Choroid plexus epithelial cell (primary cell): Measurements from ENCODE around the gene FCGR3A.
A peak's percentile ranks its signal among the peaks of the same experiment; 100 is the strongest.
"Not testable (repeated sequence)": the region's sequence is repeated elsewhere in the genome, so short reads cannot be mapped to it uniquely, and the experiment has no call there.

Experiments
- DNase-seq: peaks from one replicate; pipeline ENCODE4 v3.0.0-alpha.2; 2010; ENCODE audit warnings: low read depth
- H3K4me3 ChIP-seq: 2 replicates; pipeline ENCODE4 v1.5.1; 2011; ENCODE audit warnings: low read depth, mild to moderate bottlenecking, control low read depth, low read length, moderate library complexity
- TF ChIP-seq, protein P1 (sequence below): conservative IDR thresholded peaks from 2 replicates; pipeline ENCODE4 v1.5.1; 2011; ENCODE audit warnings: low read depth, mild to moderate bottlenecking, control low read depth, inconsistent platforms, low read length, moderate library complexity

Gene FCGR3A

DNA sequence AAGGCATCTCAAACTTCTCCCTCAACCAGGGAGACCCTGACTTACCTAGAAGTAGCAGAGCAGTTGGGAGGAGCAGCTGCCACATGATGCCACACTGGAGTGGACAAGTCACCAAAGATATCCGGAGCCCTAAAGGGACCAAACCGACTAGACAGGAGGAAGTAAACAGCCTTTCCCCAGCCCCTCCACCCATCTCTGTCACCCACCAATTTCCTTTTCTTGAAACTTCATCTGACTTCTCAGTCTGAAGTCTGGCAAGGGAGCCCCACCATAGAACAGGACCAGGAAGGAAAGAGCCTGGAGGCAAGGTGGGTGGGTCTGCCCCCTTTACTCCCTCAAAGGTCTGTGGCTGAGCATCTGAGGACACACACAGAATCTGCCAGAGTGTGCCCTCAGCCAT is at the start of gene FCGR3A:
FCGR3A (minus strand) TSS at position 167 of the 400 bp plus-strand sequence; CDS start at position 85, 82 bp downstream.
- DNase-seq = no peak
- no peak within 1 kb of the TSS for H3K4me3 ChIP-seq
- TF ChIP-seq, protein P1, sequence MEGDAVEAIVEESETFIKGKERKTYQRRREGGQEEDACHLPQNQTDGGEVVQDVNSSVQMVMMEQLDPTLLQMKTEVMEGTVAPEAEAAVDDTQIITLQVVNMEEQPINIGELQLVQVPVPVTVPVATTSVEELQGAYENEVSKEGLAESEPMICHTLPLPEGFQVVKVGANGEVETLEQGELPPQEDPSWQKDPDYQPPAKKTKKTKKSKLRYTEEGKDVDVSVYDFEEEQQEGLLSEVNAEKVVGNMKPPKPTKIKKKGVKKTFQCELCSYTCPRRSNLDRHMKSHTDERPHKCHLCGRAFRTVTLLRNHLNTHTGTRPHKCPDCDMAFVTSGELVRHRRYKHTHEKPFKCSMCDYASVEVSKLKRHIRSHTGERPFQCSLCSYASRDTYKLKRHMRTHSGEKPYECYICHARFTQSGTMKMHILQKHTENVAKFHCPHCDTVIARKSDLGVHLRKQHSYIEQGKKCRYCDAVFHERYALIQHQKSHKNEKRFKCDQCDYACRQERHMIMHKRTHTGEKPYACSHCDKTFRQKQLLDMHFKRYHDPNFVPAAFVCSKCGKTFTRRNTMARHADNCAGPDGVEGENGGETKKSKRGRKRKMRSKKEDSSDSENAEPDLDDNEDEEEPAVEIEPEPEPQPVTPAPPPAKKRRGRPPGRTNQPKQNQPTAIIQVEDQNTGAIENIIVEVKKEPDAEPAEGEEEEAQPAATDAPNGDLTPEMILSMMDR = no peak

DNA sequence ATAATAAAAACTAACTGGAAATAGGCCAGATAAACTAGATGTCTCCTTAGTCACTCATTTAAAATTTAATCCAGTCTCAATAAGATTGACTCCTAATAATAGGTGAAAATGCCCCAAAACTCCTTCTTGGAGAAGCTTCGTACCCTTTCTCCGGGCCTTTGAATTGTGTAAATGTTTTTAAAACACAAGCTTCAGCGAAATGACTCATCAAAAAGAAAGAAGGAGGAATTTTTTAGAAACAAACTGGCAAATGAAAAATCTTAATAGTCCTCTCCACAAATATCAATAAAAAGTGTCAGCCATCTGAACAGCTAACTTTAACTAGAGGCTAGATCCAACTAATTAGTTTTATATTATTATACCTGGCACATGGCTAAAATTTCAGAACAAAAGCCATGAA is 47.5 kb upstream of the FCGR3A start:
- DNase-seq, H3K4me3 ChIP-seq: not testable (repeated sequence)

DNA sequence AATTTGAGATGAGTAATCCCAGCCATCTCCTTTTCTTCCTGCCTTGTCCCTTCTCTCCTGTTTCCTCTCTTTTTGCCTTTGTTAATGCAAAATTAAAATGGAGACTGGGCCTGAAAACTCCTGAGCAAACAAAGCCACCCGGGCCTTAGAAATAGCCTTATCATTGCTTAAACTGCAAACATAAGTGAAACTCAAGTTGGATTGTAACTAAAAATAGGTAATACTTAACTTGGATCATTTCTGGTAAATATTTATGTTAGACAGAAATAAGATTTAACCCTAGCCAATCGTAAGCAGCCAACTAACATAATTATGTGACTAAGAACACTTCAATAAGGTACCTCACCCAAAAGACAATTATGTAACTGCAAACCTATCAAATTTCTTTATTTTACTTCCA is 46.0 kb upstream of the FCGR3A start:
- not testable (repeated sequence) for H3K4me3 ChIP-seq
- peak; percentile 13 for DNase-seq

DNA sequence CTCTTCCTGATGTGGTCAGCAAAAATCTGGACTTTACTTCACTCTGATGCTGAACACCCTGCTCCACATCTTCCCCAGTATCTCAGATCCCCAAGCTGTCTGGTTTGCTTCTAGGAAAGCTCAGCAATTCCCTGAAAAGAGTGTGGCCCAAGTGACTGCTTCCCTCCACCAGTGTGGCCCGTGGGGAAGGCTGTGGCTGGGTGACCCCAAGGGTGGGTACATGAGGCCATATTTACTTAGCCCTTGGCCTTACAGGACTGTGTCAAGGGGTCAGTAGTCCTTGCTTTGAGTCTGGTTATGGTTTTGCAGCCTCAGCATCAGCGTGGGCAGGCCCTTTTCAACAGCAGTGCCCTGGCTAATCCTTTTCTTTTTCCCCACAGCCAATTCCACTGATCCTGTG is 45.6 kb upstream of the FCGR3A start:
- DNase-seq = not testable (repeated sequence)

DNA sequence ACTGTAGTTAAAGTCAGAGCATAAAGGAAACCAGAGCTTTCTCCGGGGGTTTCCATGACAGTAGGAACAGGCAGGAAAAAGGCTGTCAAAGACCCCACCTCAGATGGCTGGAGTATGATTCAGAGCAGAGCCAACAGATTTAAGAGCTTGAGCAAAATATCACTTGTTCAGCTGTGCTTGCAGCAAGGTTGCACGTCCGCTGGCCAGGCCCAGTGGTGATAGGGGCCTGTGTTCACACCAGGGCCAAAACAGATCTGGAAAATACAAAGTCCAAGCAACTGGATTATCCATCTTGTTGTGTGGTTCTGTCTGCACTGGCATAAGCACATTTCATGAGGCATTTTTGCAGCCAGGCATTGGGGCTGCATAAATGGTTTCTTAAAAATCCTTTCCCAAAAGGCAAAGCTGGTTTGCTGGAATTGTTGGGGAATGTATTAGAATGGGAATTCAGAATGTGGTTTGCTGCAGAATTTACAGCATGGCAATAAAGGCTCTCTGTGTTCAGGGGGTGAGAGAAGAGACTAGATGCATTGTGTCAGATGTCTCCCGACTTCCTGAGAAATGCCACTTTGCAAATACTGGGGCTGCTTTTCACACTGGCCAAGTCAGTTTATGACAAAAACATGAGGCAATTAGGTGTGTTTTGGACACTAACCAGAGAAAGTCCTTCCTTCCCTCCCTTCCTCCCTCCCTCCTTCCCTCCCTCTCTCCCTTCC is 44.8 kb upstream of the FCGR3A start:
- not testable (repeated sequence) for DNase-seq, H3K4me3 ChIP-seq

More for the DNA sequence above, 45.6 kb upstream of the FCGR3A start:
- not testable (repeated sequence) for H3K4me3 ChIP-seq

DNA sequence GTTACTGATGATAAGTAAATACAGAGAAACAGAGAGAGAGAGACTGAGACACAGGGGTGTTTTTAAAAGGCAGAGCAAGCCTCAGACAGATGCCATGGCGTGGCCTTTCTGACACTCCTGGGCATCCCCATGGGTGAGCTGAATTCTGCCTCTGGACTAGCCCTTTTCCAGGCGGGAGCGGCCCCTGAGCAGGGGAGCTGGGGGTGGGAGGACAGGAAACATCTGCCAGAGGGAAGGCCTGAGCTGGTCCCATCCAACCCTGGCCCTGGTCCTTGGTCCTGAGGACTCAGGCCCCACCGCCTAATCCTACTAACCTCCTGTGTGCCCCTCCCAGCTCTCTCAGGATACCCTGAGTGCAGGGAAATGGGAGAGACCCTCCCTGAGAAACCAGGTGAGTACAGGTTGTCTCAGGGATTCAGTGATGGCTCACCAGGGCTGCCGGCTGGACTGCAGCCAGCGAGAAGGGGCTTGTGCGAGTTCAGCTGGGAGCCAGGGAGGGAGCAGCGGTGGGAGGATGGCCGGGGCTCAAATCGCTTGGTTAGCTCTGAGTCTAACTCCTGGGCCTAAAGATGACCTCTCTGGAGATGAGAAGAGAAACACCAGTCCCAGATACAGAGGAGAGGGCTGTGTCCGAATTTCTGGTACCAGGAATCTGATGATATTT is 43.6 kb upstream of the FCGR3A start:
- not testable (repeated sequence) for H3K4me3 ChIP-seq, DNase-seq

DNA sequence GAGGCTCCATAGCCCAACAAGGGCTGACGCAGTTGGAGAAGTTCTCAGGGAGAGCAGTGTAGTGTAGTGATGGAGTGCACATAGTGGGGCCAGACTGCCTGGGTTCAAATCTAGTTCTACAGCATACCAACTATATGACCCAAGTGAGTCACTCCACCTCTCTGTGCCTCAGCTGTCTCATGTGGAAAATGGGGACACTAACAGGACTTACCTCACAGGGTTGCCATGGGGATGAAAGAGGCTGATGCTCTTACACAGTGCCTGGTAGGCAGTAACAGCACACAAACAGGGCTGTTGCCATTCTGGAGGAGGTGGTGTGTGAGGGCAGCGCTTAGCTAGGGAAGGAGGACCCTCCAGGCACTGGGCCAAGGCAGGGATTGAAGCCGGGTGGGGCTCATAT is 43.0 kb upstream of the FCGR3A start:
- DNase-seq = peak; percentile 1
- H3K4me3 ChIP-seq = not testable (repeated sequence)

DNA sequence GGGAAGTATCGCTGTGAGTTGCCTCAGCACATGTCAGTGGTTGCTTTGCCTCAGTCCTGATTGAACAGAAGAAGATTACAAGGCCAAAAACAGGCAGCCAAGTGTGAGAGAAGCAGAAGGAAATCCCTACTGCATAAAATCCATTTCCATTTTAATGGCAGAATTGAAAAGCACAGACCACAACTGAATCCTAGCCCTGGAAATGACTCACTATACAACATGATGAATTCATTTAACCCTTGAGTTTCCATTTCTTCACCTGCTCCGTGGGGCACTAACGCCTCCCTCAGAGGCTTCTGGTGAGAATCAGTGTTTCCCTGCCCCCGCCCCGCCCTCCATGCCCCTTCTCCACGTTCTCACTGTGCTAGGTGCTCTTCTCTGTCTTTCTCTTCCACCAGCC is 40.3 kb upstream of the FCGR3A start:
- H3K4me3 ChIP-seq = not testable (repeated sequence)
- DNase-seq = peak; percentile 3

DNA sequence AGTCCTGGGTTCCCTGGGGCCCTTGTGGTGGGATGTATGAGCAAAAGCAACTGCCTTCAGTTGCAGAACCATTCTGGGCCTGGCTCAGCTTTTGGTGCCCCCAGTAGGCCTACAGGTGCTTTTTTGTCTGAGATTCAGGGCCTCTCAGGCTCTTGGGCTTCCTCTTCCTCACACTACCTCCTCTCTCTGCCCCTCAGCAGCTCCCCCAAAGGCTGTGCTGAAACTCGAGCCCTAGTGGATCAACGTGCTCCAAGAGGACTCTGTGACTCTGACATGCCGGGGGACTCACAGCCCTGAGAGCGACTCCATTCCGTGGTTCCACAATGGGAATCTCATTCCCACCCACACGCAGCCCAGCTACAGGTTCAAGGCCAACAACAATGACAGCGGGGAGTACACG is 39.7 kb upstream of the FCGR3A start:
- DNase-seq, H3K4me3 ChIP-seq: not testable (repeated sequence)

DNA sequence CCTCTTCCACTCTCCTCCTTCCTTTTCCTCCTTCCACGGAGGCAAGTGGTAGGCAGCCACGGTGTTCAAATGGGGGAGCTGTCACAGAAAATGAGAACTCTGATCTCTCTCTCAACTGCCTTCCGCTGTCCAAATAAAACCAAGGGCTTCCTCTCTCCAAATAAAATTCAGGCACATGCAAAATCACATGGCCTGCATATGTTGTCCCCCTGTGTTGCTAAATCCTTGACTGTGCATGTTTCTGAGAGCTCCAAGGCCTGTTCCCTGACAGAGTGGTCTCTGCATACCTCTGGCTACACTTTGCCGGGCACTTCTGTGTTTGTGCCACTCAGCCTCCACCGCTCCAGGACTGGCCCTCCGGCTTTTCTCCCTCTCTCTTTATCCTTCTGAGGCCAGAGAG is 39.0 kb upstream of the FCGR3A start:
- DNase-seq, H3K4me3 ChIP-seq: not testable (repeated sequence)

DNA sequence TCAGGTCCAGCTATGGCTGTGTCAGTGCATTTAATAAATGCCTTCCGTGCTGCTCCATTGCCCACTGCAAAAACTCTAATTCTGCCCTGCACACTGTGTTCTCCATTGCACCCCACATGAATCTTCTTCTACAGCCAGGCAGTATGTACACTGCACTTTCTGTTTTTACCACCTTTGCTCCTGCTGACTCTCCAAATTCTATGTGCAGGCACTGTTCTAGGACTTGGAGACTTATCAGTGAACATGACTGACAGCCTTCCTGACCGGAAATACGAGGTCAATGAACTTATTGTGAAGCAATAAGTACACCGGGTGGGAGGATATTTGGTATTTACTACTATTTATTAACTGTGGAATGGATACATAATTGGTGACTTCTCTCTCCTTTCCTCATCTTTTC is 33.3 kb upstream of the FCGR3A start:
- DNase-seq, H3K4me3 ChIP-seq: not testable (repeated sequence)

DNA sequence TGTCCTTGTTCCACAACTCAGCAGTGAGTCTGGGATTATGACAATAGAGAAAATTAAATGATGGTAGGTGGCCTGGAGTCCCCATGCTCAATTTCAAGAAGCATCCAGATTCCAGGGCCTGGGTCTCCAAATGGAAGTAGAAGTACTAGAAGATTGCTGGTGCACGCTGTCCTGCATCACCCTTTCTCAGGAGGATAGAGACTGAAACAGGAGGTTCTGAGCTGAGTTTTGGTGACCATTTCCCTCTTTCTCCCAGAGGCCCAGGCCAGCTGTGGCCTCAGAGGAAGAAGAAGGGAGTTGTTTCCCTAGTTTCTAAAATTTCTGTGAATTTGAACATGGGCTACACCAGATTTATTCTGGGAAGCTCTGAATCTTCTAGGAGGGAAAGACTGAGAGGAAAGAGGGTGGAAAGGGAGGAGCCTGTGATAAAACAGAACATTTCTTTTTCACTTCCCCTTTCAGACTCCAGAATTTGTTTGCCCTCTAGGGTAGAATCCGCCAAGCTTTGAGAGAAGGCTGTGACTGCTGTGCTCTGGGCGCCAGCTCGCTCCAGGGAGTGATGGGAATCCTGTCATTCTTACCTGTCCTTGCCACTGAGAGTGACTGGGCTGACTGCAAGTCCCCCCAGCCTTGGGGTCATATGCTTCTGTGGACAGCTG is 31.4 kb upstream of the FCGR3A start:
- not testable (repeated sequence) for DNase-seq, H3K4me3 ChIP-seq

DNA sequence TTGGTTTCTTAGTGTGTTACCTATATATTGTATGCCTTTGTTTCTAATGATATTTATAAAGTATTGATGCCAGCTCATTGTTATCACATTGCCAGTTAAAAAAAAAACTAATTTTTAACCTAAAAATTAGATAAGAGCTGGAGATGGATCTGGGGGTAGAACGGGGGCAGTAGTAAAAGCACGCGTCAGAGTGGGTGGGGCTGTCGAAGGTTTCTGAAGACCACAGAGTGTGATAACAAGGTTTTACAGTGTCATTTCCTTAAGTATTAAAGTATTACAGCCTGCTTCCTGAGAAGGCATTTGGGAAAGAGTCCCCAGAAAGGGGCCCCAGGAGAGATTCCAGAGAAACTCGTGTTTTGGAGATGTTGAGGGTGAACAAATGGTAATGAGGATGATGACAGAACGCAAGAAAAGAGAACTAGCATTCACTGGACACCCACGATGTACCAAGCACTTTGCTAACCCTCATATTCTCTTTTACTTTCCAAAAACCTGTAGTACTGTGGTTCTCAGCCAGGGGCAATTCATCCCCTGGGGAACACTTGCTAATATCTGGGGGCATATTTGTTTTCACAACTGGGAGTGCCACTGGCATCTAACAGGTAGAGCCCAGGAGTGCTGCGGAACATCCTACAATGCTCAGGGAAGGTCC is 30.4 kb upstream of the FCGR3A start:
- not testable (repeated sequence) for H3K4me3 ChIP-seq, DNase-seq

DNA sequence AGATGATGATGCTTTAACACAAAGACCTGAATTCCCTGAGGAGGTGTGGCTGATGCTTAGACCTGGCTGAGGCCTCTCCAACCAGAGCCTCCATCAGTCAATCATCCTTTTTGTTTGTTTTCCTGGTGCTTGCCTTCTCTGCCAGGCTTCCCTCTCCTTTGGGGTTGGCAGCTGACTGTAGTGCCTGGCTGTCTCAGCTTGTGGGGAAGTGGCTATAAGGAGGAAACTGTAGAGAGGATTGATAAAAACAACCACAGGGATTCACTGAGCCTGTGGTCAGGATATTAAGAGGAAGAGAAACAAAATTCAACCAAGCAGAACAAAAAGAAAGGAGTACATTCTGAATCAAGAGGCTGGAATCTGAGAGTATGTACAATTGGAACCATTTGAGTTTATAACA is 27.1 kb upstream of the FCGR3A start:
- H3K4me3 ChIP-seq = not testable (repeated sequence)

DNA sequence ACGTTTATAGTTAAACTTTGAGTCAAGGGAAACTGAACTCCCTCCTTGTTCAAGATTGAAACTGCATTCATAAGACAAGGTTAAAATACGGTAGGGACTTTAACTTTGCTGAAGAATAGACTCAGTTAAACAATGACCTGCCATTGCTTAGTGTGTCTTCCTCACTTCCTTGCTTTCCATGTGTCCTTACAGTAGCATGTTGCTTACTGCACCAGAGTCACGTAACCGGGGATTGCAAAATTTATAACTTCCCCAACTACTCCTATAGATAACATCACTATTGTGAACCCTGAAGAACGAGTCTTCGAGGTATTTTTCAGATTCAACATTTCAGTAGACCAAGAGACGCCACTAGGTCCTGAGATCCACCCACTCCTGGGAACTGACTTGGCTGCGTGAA is 22.1 kb upstream of the FCGR3A start:
- DNase-seq, H3K4me3 ChIP-seq: not testable (repeated sequence)

More for the DNA sequence above, 27.1 kb upstream of the FCGR3A start:
- not testable (repeated sequence) for DNase-seq

DNA sequence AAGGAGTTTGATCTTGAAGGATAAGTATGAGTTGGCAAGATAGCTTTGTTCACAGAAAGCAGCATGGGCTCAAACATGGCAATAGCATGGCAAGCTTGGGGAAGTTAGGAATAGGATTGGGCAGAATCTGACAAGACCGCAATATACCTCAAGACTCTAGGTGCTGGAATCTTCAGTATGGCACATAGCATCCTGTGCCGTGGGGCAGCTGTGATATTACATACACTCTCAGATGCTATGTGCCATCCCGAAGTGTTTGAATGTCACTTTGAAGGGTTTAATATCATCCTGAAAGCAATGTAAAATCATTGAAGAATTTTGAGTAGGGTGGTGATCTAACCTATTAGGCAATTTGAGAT is 17.0 kb upstream of the FCGR3A start:
- not testable (repeated sequence) for DNase-seq, H3K4me3 ChIP-seq

DNA sequence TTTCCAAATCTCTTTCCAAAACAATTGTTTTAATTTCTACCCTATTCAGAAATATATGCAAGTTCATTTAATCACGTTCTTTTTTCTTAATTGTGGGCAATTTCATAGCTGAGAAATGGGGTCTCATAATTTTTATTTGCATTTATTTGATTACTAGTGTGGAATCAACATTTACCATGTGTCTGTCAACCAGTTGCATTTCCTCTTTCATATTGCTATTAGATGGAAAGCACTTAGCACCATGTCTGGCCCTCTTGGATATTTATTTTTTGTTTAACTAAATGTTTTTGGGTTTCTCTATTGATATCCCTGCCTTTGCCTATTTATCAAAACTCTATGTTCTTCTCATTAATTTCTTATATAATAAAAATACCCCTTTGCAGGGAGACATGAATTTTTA is 13.9 kb upstream of the FCGR3A start:
- H3K4me3 ChIP-seq, DNase-seq: not testable (repeated sequence)

DNA sequence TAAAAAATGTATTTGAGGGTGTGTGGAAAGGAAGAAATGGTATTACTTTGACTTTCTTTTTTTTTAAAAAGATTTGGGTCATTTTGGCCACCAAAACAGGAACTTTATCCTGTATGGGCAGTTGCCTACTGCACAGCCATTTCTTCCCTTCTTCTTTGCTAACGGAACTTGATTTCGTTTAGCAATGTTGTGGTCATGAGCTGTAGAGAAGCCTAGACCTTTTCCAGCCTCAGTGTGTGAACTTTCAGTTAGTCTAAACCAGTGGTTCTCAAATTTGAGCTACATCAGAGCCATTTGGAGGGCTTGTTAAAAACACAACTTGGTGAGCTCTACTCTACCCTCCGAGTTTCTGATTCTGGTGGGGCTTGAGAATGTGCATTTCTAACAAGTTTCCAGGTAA is 12.8 kb upstream of the FCGR3A start:
- not testable (repeated sequence) for DNase-seq

More for the DNA sequence above, 12.8 kb upstream of the FCGR3A start:
- H3K4me3 ChIP-seq = not testable (repeated sequence)
